Activated T-helper 2 cell treated with anti-CD3 and anti-CD28 coated beads, Interferon-gamma antibody, Interleukin-2, Interleukin-4, amounts not matched to agents 10 μg/mL and 5 μg/mL and 100 μg/mL, durations not matched to agents 14 hours and 24 hours and 36 hours (primary cell): Measurements from ENCODE around the gene ATG4A. TPM values are rescaled to one million over a fixed set of nuclear protein-coding genes. Genes with fewer than 3 reads are reported as not detected.

Experiments
- DNase-seq: peaks from one replicate; pipeline ENCODE4 v3.0.0; 2021; ENCODE audit warnings: low spot score
- H3K27ac Mint-ChIP-seq: one replicate; pipeline ENCODE4 v1.8.0; 2021; ENCODE audit warnings: mixed read lengths
- H3K27me3 Mint-ChIP-seq: one replicate; pipeline ENCODE4 v1.8.0; 2021; ENCODE audit warnings: low read depth, mixed read lengths
- H3K36me3 Mint-ChIP-seq: one replicate; pipeline ENCODE4 v1.8.0; 2021; ENCODE audit warnings: low read depth, mixed read lengths
- H3K4me1 Mint-ChIP-seq: one replicate; pipeline ENCODE4 v1.8.0; 2021; ENCODE audit warnings: low read depth, mixed read lengths
- H3K4me3 Mint-ChIP-seq: one replicate; pipeline ENCODE4 v1.8.0; 2021; ENCODE audit warnings: low read depth, mild to moderate bottlenecking, moderate library complexity, mixed read lengths
- H3K9me3 Mint-ChIP-seq: one replicate; pipeline ENCODE4 v1.8.0; 2021; ENCODE audit warnings: mixed read lengths
- intact Hi-C: fragments of 100-400 bp; cut with micrococcal nuclease; formaldehyde crosslinking; loops from one replicate; pipeline ENCODE4 v1.15.1; 2023
- total RNA-seq: library from RNA; stranded (reverse); gene quantifications from 2 replicates; pipeline ENCODE4 v1.2.3, GENCODE V29; 2022

Gene ATG4A
- total RNA-seq, 1 donor from 2014 or later, result 9.4 TPM

GRCh38 chrX:108087792-108088191 is 3.8 kb upstream of the ATG4A start:
- Mint-ChIP-seq H3K27ac (no peak overlapping the region), H3K9me3 (no peaks in the 10 kb centered on the region), H3K27me3 (no peaks in the 10 kb centered on the region), H3K4me1 (peaks cover 5% of the 10 kb centered on the region), H3K4me3 (no peak overlapping the region), H3K36me3 (peaks cover 14% of the 10 kb centered on the region)
- no peak for DNase-seq
- intact Hi-C loops, result no loop called here

GRCh38 chrX:108088511-108088910 is 3.1 kb upstream of the ATG4A start:
- Mint-ChIP-seq H3K4me1 (peaks cover 9% of the 10 kb centered on the region), H3K27ac (no peak overlapping the region), H3K27me3 (no peaks in the 10 kb centered on the region), H3K4me3 (no peak overlapping the region), H3K9me3 (no peaks in the 10 kb centered on the region), H3K36me3 (peaks cover 14% of the 10 kb centered on the region)
- DNase-seq, result no peak
- intact Hi-C loops, result no loop called here

GRCh38 chrX:108090491-108091263 is 901 bp upstream of the ATG4A start:
- H3K27ac Mint-ChIP-seq, result no peak overlapping the region
- H3K4me3 Mint-ChIP-seq, result no peak overlapping the region
- H3K36me3 Mint-ChIP-seq, result peaks cover 8% of the 10 kb centered on the region
- no peaks in the 10 kb centered on the region for H3K27me3 Mint-ChIP-seq
- no peak for DNase-seq
- no peaks in the 10 kb centered on the region for H3K9me3 Mint-ChIP-seq
- intact Hi-C loops, result loop anchor here (2.0 kb wide), 1 partner anchor 972 kb away; the partner anchor contains the start of gene RBM41
- peaks cover 9% of the 10 kb centered on the region for H3K4me1 Mint-ChIP-seq

- H3K4me3 Mint-ChIP-seq, result no peak overlapping the region
- peaks cover 9% of the 10 kb centered on the region for H3K4me1 Mint-ChIP-seq
- peaks cover 4% of the 10 kb centered on the region for H3K36me3 Mint-ChIP-seq
- intact Hi-C loops, result loop anchor here (2.0 kb wide), 1 partner anchor 973 kb away; the partner anchor contains the start of gene RBM41
- no peaks in the 10 kb centered on the region for H3K27me3 Mint-ChIP-seq
- H3K27ac Mint-ChIP-seq, result no peak overlapping the region
- DNase-seq, result no peak
- no peaks in the 10 kb centered on the region for H3K9me3 Mint-ChIP-seq
Observed at GRCh38 chrX:108091878-108092291, 307 bp downstream of the ATG4A start.

DNA sequence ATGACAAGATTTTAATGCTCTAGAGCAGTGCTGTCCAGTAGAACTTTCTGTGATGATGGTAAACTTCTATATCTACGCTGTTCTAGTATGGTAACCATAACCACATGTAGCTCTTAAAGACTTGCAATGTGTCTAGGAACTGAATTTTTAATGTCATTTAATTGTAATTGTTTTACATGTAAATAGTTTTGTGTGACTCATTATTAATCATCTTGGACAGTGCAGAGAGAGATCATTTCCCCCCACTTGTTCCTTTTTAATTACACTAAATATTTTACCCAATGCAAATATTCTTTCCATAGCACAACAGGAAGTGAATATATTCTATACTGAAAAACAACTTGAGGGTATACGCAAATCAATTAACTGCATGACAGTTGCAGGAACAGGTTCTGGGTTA is 5.8 kb downstream of the ATG4A start:
- Mint-ChIP-seq H3K36me3 (no peaks in the 10 kb centered on the region), H3K4me1 (peaks cover 4% of the 10 kb centered on the region), H3K27ac (no peak overlapping the region), H3K9me3 (no peaks in the 10 kb centered on the region), H3K4me3 (no peak overlapping the region), H3K27me3 (no peaks in the 10 kb centered on the region)
- intact Hi-C loops, result no loop called here
- no peak for DNase-seq

GRCh38 chrX:108105473-108105872 is 13.9 kb downstream of the ATG4A start:
- intact Hi-C loops, result no loop called here
- Mint-ChIP-seq H3K4me3 (no peak overlapping the region), H3K9me3 (no peaks in the 10 kb centered on the region)

DNA sequence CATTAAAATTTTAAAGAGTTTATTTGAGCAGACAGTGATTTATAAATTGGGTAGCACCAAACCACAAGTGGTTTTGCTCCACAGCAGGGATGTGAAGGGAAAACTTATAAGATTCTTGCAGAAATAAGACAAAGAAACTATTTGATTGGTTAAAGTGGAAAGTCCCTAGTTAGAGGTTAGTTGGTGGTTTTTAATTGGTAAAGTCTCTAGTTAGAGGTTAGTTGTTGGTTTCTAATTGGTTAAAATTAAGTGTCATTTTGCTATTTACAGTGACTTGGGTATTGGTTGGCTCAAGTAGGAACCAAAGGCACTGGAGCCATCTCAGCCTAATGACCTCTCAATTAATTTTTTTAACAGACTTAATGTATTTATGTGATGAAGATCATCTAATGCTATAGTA is 23.0 kb downstream of the ATG4A start:
- peaks cover 2% of the 10 kb centered on the region for H3K4me1 Mint-ChIP-seq
- DNase-seq, result no peak
- H3K27ac Mint-ChIP-seq, result no peak overlapping the region
- intact Hi-C loops, result no loop called here
- no peaks in the 10 kb centered on the region for H3K36me3 Mint-ChIP-seq
- no peak overlapping the region for H3K4me3 Mint-ChIP-seq
- no peaks in the 10 kb centered on the region for H3K9me3 Mint-ChIP-seq
- H3K27me3 Mint-ChIP-seq, result no peaks in the 10 kb centered on the region

More at GRCh38 chrX:108105473-108105872, 13.9 kb downstream of the ATG4A start:
- no peak overlapping the region for H3K27ac Mint-ChIP-seq
- no peaks in the 10 kb centered on the region for H3K36me3 Mint-ChIP-seq
- no peak for DNase-seq
- no peaks in the 10 kb centered on the region for H3K27me3 Mint-ChIP-seq
- H3K4me1 Mint-ChIP-seq, result peaks cover 2% of the 10 kb centered on the region

DNA sequence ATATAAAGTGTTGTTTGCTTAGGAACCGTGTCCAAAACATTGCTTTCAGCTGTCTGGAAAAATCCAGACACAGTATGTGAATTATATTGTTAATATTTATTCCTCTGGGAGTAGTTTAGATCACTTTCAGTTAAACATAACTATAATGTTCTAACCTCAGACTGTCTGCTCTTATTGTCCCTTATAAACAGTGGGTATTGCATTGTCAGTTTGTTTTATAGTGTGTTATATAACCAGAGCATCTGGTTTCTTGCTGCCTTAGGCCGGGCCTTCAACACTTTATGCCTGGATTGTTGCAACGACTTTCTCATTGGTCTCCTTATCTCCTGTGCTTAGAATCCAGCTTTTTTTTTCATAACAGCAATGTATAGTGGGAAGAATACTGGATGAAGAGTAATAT is 26.4 kb downstream of the ATG4A start:
- Mint-ChIP-seq H3K27me3 (no peaks in the 10 kb centered on the region), H3K36me3 (no peaks in the 10 kb centered on the region), H3K4me1 (peaks cover 2% of the 10 kb centered on the region), H3K4me3 (no peak overlapping the region), H3K27ac (no peak overlapping the region), H3K9me3 (no peaks in the 10 kb centered on the region)
- intact Hi-C loops, result no loop called here
- DNase-seq, result no peak

DNA sequence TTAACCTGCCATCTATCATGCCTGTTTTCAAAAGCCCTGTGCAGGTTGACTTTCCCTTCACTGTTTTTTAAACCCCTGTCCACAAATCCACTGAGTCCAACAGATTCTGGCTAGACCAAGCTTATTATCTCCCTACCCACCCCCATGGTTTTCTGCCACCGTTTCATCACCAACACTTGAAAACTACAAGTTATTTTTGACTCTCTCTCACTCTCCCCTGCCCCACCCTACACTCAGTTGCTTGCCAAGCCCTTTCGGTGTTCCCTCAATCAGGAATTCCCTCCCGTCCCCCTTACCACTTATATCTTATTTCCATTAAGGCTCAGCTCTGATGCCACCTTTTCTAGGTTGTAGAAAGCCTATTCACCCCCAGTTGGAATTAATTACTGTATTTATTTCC is 29.7 kb downstream of the ATG4A start:
- intact Hi-C loops, result no loop called here
- H3K36me3 Mint-ChIP-seq, result no peaks in the 10 kb centered on the region
- peaks cover 2% of the 10 kb centered on the region for H3K4me1 Mint-ChIP-seq
- H3K27ac Mint-ChIP-seq, result no peak overlapping the region
- H3K9me3 Mint-ChIP-seq, result no peaks in the 10 kb centered on the region
- H3K4me3 Mint-ChIP-seq, result no peak overlapping the region
- H3K27me3 Mint-ChIP-seq, result no peaks in the 10 kb centered on the region
- no peak for DNase-seq

GRCh38 chrX:108122748-108123147 is 31.2 kb downstream of the ATG4A start:
- H3K27me3 Mint-ChIP-seq, result no peaks in the 10 kb centered on the region
- no peaks in the 10 kb centered on the region for H3K9me3 Mint-ChIP-seq
- H3K4me3 Mint-ChIP-seq, result no peak overlapping the region
- intact Hi-C loops, result no loop called here
- H3K36me3 Mint-ChIP-seq, result no peaks in the 10 kb centered on the region
- H3K27ac Mint-ChIP-seq, result no peak overlapping the region
- DNase-seq, result no peak
- H3K4me1 Mint-ChIP-seq, result peaks cover 2% of the 10 kb centered on the region

DNA sequence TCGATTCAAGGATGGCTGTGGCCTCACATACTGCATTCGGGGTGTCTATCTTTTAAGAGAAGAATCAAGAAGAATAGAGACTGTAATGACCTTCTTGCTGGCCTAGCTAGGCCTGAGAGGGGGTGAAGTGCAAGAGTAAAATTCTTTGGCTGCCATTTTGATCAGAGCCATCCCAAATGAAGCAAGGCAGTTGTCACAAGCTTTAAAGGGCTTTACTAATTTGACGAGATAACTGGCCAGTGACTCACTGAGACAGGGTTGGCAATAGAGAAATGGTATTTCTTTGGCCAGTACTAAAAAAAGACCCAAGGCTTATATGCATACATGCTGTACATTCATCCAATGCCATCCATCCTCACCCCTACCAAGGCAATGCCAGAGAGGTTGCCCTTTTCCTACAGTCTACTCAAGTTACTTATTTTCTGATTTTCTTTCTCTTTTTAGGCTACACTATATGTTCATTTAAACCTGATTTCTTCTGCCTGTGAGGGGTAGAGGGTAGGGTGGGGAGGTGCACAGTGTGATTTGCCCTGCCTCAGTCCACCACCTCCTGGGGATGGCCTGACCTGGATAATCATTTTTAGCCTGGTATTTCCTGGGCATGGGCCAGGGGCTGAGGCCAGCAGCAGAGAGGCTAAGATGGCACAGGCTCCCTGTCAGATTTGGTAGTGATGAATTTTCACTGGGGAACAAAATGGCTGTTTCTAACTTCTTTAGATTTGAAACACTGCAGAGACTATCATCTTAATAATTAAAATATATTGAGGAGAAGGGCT is 32.2 kb downstream of the ATG4A start:
- H3K4me1 Mint-ChIP-seq, result peaks cover 2% of the 10 kb centered on the region
- no peak for DNase-seq
- no peaks in the 10 kb centered on the region for H3K9me3 Mint-ChIP-seq
- no peaks in the 10 kb centered on the region for H3K27me3 Mint-ChIP-seq
- intact Hi-C loops, result no loop called here
- H3K36me3 Mint-ChIP-seq, result peaks cover 1% of the 10 kb centered on the region
- no peak overlapping the region for H3K27ac Mint-ChIP-seq
- H3K4me3 Mint-ChIP-seq, result no peak overlapping the region

DNA sequence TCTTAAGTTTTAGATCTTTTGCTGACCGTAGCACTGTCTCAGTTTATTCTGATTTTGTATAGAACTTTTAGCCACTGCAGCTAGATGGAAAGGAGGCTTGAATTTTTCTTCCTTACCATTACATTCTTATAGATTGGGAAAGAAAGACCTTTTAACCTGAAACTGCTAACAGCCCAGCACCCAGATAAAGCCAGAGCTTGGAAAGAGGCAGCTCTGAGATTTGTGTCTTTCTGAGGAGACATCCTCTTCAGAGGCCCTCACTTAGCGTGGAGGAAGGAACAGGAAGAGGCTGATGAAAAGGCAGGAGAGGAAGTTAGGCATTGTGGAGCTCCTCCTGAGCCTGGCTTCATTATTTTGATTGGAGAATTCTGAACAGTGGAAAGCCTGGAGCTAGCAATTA is 35.1 kb downstream of the ATG4A start:
- no peaks in the 10 kb centered on the region for H3K27me3 Mint-ChIP-seq
- intact Hi-C loops, result no loop called here
- H3K9me3 Mint-ChIP-seq, result no peaks in the 10 kb centered on the region
- no peak overlapping the region for H3K27ac Mint-ChIP-seq
- peaks cover 8% of the 10 kb centered on the region for H3K36me3 Mint-ChIP-seq
- H3K4me1 Mint-ChIP-seq, result peaks cover 2% of the 10 kb centered on the region
- no peak for DNase-seq
- no peak overlapping the region for H3K4me3 Mint-ChIP-seq

DNA sequence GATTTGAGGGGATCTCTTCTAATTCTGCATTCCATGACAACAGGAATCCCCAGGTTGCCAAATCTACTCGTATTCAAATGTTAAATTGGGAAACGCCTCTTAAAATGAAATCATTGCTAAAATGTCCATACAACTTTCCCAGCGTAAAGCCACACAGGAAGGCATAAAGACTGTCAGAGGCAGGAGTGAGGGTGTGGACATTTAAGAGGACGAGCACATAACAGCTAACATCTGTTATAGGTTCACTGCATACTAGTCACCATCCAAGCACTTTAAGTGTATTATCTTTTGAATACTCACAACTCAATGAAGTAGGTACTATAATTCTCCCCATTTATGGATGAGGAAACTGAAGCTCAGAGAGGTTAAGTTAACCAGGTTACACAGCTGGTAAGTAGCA is 35.6 kb downstream of the ATG4A start:
- Mint-ChIP-seq H3K4me1 (peaks cover 2% of the 10 kb centered on the region), H3K9me3 (no peaks in the 10 kb centered on the region), H3K4me3 (no peak overlapping the region), H3K36me3 (peaks cover 10% of the 10 kb centered on the region), H3K27ac (no peak overlapping the region), H3K27me3 (no peaks in the 10 kb centered on the region)
- no peak for DNase-seq
- intact Hi-C loops, result no loop called here
